ENCODE measurements around the gene LSM2. TPM values are rescaled to one million over a fixed set of nuclear protein-coding genes. Genes with fewer than 3 reads are reported as not detected.

LSM2 gene
- polyA plus RNA-seq, 1 donor from 2014 or later: 68.5 TPM

DNA sequence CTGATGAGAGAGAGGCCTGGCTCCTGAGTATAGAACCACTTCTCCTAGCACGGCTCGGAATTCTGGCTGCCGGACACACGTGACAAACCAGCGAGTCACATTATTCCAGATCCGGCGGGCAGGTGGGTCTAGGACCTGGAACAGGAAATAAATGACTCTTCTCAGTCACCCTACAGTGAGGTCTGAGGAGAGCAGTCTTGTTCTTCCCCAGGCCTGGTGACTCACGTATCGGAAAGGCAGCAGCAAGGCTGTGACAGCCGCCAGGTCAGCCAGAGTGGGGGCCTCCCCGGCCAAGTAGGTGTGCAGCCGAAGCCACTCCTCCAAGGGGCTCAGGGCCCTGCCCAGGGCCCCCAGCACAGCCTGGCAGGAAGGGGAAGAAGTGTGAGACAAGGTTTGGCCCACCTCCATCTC is 14.0 kb downstream of the LSM2 start:
- Histone ChIP-seq H3K9me2 (ENCODE audit: insufficient read depth, low read length) (no peaks in the 10 kb centered on the region), H2AFZ (ENCODE audit: low read depth, low read length) (no peak overlapping the region), H3K9me3 (ENCODE audit: low read length) (no peaks in the 10 kb centered on the region), H3K27me3 (ENCODE audit: insufficient read depth, low read depth, low read length) (no peaks in the 10 kb centered on the region), H3K4me3 (ENCODE audit: low read length) (no peak overlapping the region), H3K79me2 (replicated peaks; ENCODE audit: insufficient read depth, low read length) (peaks cover 18% of the 10 kb centered on the region), H3K27ac (ENCODE audit: low read length) (no peak overlapping the region), H3K4me2 (ENCODE audit: low read length) (no peak overlapping the region), H4K20me1 (ENCODE audit: insufficient read depth) (no peaks in the 10 kb centered on the region), H3K36me3 (ENCODE audit: insufficient read depth, low read length) (no peaks in the 10 kb centered on the region), H3K9ac (ENCODE audit: low read length) (no peak overlapping the region), H3F3A (ENCODE audit: insufficient read depth, low read length, poor library complexity, severe bottlenecking) (no peaks in the 10 kb centered on the region)
- TF ChIP-seq EZH2 (IDR thresholded peaks at IDR 0.05; ENCODE audit: borderline replicate concordance, insufficient read depth, low read length, poor library complexity, severe bottlenecking) (no peak), POLR2AphosphoS5 (IDR thresholded peaks at IDR 0.05) (no peak), MXI1 (conservative IDR thresholded peaks at IDR 0.05; ENCODE audit: poor library complexity, severe bottlenecking) (no peak), RAD21 (conservative IDR thresholded peaks at IDR 0.05) (no peak), TAF1 (IDR thresholded peaks at IDR 0.05; ENCODE audit: low read depth) (no peak), SMC3 (conservative IDR thresholded peaks at IDR 0.05; ENCODE audit: poor library complexity) (no peak), EP300 (conservative IDR thresholded peaks at IDR 0.05; ENCODE audit: poor library complexity, severe bottlenecking) (no peak)
- TF ChIP-seq, protein P1, sequence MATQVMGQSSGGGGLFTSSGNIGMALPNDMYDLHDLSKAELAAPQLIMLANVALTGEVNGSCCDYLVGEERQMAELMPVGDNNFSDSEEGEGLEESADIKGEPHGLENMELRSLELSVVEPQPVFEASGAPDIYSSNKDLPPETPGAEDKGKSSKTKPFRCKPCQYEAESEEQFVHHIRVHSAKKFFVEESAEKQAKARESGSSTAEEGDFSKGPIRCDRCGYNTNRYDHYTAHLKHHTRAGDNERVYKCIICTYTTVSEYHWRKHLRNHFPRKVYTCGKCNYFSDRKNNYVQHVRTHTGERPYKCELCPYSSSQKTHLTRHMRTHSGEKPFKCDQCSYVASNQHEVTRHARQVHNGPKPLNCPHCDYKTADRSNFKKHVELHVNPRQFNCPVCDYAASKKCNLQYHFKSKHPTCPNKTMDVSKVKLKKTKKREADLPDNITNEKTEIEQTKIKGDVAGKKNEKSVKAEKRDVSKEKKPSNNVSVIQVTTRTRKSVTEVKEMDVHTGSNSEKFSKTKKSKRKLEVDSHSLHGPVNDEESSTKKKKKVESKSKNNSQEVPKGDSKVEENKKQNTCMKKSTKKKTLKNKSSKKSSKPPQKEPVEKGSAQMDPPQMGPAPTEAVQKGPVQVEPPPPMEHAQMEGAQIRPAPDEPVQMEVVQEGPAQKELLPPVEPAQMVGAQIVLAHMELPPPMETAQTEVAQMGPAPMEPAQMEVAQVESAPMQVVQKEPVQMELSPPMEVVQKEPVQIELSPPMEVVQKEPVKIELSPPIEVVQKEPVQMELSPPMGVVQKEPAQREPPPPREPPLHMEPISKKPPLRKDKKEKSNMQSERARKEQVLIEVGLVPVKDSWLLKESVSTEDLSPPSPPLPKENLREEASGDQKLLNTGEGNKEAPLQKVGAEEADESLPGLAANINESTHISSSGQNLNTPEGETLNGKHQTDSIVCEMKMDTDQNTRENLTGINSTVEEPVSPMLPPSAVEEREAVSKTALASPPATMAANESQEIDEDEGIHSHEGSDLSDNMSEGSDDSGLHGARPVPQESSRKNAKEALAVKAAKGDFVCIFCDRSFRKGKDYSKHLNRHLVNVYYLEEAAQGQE (IDR thresholded peaks at IDR 0.05; ENCODE audit: borderline replicate concordance): no peak
- TF ChIP-seq, protein P2, sequence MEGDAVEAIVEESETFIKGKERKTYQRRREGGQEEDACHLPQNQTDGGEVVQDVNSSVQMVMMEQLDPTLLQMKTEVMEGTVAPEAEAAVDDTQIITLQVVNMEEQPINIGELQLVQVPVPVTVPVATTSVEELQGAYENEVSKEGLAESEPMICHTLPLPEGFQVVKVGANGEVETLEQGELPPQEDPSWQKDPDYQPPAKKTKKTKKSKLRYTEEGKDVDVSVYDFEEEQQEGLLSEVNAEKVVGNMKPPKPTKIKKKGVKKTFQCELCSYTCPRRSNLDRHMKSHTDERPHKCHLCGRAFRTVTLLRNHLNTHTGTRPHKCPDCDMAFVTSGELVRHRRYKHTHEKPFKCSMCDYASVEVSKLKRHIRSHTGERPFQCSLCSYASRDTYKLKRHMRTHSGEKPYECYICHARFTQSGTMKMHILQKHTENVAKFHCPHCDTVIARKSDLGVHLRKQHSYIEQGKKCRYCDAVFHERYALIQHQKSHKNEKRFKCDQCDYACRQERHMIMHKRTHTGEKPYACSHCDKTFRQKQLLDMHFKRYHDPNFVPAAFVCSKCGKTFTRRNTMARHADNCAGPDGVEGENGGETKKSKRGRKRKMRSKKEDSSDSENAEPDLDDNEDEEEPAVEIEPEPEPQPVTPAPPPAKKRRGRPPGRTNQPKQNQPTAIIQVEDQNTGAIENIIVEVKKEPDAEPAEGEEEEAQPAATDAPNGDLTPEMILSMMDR (IDR thresholded peaks at IDR 0.05; ENCODE audit: poor library complexity, severe bottlenecking): no peak

DNA sequence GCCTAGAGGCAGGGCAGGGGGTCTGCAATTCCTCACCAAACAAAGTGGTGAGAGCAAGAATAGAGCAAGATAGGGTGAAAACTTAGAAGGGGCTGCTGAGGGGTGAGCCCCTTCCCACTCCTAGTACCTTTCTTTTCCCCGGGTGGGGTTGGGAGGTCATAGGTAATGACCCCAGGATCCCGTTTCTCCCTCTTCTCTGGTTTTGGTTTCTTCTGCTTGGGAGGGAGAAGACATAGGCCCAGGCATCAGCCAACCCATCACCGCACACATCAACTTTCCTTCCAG is 14.7 kb downstream of the LSM2 start:
- Histone ChIP-seq H3K9me2 (ENCODE audit: insufficient read depth, low read length) (no peaks in the 10 kb centered on the region), H2AFZ (ENCODE audit: low read depth, low read length) (no peak overlapping the region), H3K27me3 (ENCODE audit: insufficient read depth, low read depth, low read length) (no peaks in the 10 kb centered on the region), H3K27ac (ENCODE audit: low read length) (no peak overlapping the region), H3K79me2 (replicated peaks; ENCODE audit: insufficient read depth, low read length) (peaks cover 18% of the 10 kb centered on the region), H3K4me3 (ENCODE audit: low read length) (no peak overlapping the region), H3K4me2 (ENCODE audit: low read length) (no peak overlapping the region), H3K9me3 (ENCODE audit: low read length) (no peaks in the 10 kb centered on the region), H3K9ac (ENCODE audit: low read length) (no peak overlapping the region), H3K36me3 (ENCODE audit: insufficient read depth, low read length) (no peaks in the 10 kb centered on the region), H3F3A (ENCODE audit: insufficient read depth, low read length, poor library complexity, severe bottlenecking) (no peaks in the 10 kb centered on the region), H4K20me1 (ENCODE audit: insufficient read depth) (no peaks in the 10 kb centered on the region)
- TF ChIP-seq, protein P2 (IDR thresholded peaks at IDR 0.05; ENCODE audit: poor library complexity, severe bottlenecking): no peak
- TF ChIP-seq POLR2AphosphoS5 (IDR thresholded peaks at IDR 0.05): no peak
